ENCODE data around the gene TMCC3. TPM values are rescaled to one million over a fixed set of nuclear protein-coding genes. Genes with fewer than 3 reads are reported as not detected.

TMCC3 gene
- total and polyA plus RNA-seq, 2 experiments from 2014 or later, result 1.4 to 3.6 TPM

DNA sequence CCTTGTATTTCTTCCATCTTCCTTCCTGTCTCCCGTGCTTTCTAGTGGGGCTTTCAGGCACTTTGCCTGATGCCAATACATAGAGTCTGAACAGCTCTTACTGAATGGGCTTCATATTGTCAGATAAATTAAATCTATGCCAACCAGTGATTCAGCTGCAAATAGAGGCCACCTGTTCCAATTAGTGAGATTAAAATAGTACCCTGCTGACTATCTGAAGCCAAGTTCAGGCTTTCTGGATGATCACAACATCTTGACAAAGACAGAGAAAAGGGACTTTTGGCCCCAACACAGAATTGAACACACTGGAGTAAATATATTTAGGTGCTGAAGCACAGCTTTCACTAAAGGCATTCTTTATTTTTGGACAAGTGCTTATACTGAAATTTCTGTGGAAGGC, 11.8 kb downstream of the TMCC3 start:
- Histone ChIP-seq H3K27me3 (ENCODE audit: insufficient read depth) (no peaks in the 10 kb centered on the region), H3K79me2 (replicated peaks; ENCODE audit: insufficient read depth) (0 out of 2 replicates have a peak, but pooled peaks cover 3% of the 10 kb centered on the region), H3K36me3 (ENCODE audit: insufficient read depth) (no peaks in the 10 kb centered on the region), H2AFZ (no peak overlapping the region), H3K4me3 (no peak overlapping the region), H3K4me2 (no peak overlapping the region), H3F3A (replicated peaks; ENCODE audit: low read depth) (no peaks in the 10 kb centered on the region), H3K4me1 (ENCODE audit: insufficient read depth) (no peaks in the 10 kb centered on the region), H4K20me1 (replicated peaks; ENCODE audit: insufficient read depth) (no peaks in the 10 kb centered on the region), H3K9me2 (ENCODE audit: insufficient read depth) (no peaks in the 10 kb centered on the region), H3K27ac (ENCODE audit: low read depth) (no peak overlapping the region)
- Mint-ChIP-seq H3K9me3 (no peaks in the 10 kb centered on the region), H3K36me3 (ENCODE audit: low read depth) (no peaks in the 10 kb centered on the region), H3K27me3 (ENCODE audit: insufficient read depth, low read depth, poor library complexity) (peaks cover 1% of the 10 kb centered on the region), H3K4me3 (no peak overlapping the region), H3K27ac (no peak overlapping the region), H3K4me1 (no peaks in the 10 kb centered on the region; the same call in 2 of the 3 replicates)
- ATAC-seq (no peak), DNase-seq (ENCODE audit: low spot score) (no peak)
- TF ChIP-seq STAT1 (IDR thresholded peaks at IDR 0.05; ENCODE audit: unreplicated experiment) (no peak), ZNF114 (CRISPR knock-in tag; IDR thresholded peaks at IDR 0.05) (no peak), ZNF331 (CRISPR knock-in tag; IDR thresholded peaks at IDR 0.05; ENCODE audit: low read depth) (no peak), CREB1 (CRISPR knock-in tag; IDR thresholded peaks at IDR 0.05; ENCODE audit: low read depth) (no peak), EZH2 (IDR thresholded peaks at IDR 0.05; ENCODE audit: low read depth, unreplicated experiment) (no peak)
- TF ChIP-seq, protein P1, sequence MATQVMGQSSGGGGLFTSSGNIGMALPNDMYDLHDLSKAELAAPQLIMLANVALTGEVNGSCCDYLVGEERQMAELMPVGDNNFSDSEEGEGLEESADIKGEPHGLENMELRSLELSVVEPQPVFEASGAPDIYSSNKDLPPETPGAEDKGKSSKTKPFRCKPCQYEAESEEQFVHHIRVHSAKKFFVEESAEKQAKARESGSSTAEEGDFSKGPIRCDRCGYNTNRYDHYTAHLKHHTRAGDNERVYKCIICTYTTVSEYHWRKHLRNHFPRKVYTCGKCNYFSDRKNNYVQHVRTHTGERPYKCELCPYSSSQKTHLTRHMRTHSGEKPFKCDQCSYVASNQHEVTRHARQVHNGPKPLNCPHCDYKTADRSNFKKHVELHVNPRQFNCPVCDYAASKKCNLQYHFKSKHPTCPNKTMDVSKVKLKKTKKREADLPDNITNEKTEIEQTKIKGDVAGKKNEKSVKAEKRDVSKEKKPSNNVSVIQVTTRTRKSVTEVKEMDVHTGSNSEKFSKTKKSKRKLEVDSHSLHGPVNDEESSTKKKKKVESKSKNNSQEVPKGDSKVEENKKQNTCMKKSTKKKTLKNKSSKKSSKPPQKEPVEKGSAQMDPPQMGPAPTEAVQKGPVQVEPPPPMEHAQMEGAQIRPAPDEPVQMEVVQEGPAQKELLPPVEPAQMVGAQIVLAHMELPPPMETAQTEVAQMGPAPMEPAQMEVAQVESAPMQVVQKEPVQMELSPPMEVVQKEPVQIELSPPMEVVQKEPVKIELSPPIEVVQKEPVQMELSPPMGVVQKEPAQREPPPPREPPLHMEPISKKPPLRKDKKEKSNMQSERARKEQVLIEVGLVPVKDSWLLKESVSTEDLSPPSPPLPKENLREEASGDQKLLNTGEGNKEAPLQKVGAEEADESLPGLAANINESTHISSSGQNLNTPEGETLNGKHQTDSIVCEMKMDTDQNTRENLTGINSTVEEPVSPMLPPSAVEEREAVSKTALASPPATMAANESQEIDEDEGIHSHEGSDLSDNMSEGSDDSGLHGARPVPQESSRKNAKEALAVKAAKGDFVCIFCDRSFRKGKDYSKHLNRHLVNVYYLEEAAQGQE (IDR thresholded peaks at IDR 0.05; ENCODE audit: unreplicated experiment), result no peak
- TF ChIP-seq, protein P2, sequence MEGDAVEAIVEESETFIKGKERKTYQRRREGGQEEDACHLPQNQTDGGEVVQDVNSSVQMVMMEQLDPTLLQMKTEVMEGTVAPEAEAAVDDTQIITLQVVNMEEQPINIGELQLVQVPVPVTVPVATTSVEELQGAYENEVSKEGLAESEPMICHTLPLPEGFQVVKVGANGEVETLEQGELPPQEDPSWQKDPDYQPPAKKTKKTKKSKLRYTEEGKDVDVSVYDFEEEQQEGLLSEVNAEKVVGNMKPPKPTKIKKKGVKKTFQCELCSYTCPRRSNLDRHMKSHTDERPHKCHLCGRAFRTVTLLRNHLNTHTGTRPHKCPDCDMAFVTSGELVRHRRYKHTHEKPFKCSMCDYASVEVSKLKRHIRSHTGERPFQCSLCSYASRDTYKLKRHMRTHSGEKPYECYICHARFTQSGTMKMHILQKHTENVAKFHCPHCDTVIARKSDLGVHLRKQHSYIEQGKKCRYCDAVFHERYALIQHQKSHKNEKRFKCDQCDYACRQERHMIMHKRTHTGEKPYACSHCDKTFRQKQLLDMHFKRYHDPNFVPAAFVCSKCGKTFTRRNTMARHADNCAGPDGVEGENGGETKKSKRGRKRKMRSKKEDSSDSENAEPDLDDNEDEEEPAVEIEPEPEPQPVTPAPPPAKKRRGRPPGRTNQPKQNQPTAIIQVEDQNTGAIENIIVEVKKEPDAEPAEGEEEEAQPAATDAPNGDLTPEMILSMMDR (conservative IDR thresholded peaks at IDR 0.05; ENCODE audit: low read depth in 2 of 2), result no peak
- TF ChIP-seq, protein P3, sequence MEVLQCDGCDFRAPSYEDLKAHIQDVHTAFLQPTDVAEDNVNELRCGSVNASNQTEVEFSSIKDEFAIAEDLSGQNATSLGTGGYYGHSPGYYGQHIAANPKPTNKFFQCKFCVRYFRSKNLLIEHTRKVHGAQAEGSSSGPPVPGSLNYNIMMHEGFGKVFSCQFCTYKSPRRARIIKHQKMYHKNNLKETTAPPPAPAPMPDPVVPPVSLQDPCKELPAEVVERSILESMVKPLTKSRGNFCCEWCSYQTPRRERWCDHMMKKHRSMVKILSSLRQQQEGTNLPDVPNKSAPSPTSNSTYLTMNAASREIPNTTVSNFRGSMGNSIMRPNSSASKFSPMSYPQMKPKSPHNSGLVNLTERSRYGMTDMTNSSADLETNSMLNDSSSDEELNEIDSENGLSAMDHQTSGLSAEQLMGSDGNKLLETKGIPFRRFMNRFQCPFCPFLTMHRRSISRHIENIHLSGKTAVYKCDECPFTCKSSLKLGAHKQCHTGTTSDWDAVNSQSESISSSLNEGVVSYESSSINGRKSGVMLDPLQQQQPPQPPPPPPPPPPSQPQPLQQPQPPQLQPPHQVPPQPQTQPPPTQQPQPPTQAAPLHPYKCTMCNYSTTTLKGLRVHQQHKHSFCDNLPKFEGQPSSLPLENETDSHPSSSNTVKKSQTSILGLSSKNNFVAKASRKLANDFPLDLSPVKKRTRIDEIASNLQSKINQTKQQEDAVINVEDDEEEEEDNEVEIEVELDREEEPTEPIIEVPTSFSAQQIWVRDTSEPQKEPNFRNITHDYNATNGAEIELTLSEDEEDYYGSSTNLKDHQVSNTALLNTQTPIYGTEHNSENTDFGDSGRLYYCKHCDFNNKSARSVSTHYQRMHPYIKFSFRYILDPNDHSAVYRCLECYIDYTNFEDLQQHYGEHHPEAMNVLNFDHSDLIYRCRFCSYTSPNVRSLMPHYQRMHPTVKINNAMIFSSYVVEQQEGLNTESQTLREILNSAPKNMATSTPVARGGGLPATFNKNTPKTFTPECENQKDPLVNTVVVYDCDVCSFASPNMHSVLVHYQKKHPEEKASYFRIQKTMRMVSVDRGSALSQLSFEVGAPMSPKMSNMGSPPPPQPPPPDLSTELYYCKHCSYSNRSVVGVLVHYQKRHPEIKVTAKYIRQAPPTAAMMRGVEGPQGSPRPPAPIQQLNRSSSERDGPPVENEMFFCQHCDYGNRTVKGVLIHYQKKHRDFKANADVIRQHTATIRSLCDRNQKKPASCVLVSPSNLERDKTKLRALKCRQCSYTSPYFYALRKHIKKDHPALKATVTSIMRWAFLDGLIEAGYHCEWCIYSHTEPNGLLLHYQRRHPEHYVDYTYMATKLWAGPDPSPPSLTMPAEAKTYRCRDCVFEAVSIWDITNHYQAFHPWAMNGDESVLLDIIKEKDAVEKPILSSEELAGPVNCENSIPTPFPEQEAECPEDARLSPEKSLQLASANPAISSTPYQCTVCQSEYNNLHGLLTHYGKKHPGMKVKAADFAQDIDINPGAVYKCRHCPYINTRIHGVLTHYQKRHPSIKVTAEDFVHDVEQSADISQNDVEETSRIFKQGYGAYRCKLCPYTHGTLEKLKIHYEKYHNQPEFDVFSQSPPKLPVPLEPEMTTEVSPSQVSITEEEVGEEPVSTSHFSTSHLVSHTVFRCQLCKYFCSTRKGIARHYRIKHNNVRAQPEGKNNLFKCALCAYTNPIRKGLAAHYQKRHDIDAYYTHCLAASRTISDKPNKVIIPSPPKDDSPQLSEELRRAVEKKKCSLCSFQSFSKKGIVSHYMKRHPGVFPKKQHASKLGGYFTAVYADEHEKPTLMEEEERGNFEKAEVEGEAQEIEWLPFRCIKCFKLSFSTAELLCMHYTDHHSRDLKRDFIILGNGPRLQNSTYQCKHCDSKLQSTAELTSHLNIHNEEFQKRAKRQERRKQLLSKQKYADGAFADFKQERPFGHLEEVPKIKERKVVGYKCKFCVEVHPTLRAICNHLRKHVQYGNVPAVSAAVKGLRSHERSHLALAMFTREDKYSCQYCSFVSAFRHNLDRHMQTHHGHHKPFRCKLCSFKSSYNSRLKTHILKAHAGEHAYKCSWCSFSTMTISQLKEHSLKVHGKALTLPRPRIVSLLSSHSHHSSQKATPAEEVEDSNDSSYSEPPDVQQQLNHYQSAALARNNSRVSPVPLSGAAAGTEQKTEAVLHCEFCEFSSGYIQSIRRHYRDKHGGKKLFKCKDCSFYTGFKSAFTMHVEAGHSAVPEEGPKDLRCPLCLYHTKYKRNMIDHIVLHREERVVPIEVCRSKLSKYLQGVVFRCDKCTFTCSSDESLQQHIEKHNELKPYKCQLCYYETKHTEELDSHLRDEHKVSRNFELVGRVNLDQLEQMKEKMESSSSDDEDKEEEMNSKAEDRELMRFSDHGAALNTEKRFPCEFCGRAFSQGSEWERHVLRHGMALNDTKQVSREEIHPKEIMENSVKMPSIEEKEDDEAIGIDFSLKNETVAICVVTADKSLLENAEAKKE (CRISPR knock-in tag; IDR thresholded peaks at IDR 0.05), result no peak

Data from GM23338 (cell line).